ENCODE data around the gene CNKSR3. TPM values are rescaled to one million over a fixed set of nuclear protein-coding genes. Genes with fewer than 3 reads are reported as not detected.

Gene CNKSR3
- total RNA-seq, 1 donor, result 4.7 TPM

DNA sequence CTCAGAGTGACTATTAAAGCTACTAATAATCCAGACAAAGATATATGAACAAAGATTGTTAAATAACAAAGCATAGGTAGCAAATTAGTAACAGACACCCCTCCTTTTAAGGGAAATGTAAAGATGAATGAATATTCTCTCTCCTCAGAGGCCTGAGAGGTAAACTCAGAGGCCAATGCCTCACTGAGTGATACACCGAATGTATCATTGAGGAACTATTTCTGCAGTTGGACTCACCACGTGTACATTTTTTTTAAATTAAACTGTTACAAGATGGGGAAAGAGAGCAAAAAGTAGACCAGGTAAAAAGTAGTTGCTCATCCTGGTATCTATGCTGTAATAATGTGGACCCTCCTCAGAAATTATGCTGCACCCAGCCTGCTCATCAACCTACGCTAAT is 81.6 kb downstream of the CNKSR3 start:
- TF ChIP-seq CTCF (IDR thresholded peaks at IDR 0.05; ENCODE audit: insufficient read depth, low read depth, low read length), result no peak
- no peak for DNase-seq (ENCODE audit: low read depth)
- H3K4me3 ChIP-seq (ENCODE audit: low read depth, low read length), result no peak overlapping the region

GRCh38 chr6:154427446-154427845 is 83.0 kb downstream of the CNKSR3 start:
- no peak for TF ChIP-seq CTCF (IDR thresholded peaks at IDR 0.05; ENCODE audit: insufficient read depth, low read depth, low read length)
- DNase-seq (ENCODE audit: low read depth), result no peak
- no peak overlapping the region for H3K4me3 ChIP-seq (ENCODE audit: low read depth, low read length)

DNA sequence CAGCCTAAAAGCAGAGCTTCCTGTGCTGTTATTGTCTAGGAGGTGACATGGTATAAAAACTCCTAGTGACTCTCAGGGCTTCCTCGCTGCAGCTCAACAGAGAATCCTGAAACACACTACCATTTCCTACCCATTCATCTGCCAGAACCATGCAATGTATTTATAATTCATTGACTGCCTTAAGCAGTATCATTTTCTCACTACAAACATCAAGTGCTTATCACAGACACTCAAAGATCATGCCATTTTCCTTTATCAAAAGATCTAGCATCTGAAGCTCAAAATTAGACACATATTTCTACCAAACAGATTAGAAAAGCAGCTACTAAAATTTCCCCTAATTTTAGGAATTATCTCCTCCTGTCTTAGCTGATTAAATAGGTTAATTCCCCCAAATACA is 83.5 kb downstream of the CNKSR3 start:
- no peak overlapping the region for H3K4me3 ChIP-seq (ENCODE audit: low read depth, low read length)
- TF ChIP-seq CTCF (IDR thresholded peaks at IDR 0.05; ENCODE audit: insufficient read depth, low read depth, low read length), result no peak
- no peak for DNase-seq (ENCODE audit: low read depth)

DNA sequence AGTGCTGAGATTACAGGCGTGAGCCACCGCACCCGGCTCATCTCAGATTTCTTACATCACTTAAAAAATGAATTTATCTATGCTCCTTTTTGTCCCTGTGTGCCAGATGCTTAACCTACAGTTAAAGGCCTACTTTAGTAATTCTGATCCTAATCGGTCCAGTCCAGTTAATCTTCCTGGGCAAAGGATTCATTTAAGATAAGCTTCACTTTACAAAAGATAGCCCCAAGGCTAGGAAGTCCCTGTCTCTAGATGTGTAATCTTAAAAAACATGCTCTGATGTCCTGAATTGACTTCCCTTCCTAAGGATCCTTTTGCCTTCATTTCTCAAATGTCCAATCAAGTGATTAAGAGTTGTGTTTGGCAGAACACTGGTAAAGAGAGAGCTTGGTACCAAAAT is 85.5 kb downstream of the CNKSR3 start:
- no peak for DNase-seq (ENCODE audit: low read depth)
- no peak for TF ChIP-seq CTCF (IDR thresholded peaks at IDR 0.05; ENCODE audit: insufficient read depth, low read depth, low read length)
- H3K4me3 ChIP-seq (ENCODE audit: low read depth, low read length), result no peak overlapping the region

GRCh38 chr6:154414021-154414813 is 96.3 kb downstream of the CNKSR3 start:
- H3K4me3 ChIP-seq (ENCODE audit: low read depth, low read length), result no peak overlapping the region
- TF ChIP-seq CTCF (IDR thresholded peaks at IDR 0.05; ENCODE audit: insufficient read depth, low read depth, low read length), result no peak
- DNase-seq (ENCODE audit: low read depth), result peak; percentile 44

DNA sequence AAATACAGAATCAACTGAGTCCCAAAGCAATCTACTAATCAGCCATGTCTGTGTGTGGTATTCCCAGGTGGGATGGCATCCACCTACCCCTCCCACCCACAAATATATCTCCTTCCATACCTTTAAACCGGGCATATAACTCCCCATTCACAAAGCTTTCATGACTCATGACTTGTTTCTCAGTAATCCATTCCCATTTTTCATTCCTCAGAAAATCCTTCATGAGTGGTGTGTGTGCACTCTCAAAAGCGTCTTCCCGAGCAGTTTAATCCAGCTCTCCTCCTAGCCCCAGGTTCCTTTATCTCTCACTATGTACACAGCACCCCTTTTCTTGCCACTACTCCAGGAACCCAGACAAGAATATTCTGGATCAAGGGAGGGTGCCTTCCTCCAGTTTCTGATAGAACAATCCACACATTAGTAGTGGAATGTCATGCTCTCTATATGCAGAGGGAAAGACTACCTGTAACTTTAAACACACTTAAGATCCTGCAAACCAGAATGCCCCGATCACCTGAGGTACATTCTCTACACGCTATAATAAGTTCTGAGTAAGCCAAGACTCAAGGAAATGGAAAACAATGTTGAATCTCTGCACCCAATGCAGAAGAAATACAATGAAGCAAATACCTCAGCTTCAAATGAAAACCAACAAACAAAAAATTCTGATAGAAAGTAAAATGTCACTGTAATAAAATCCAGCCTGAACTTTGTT is 98.2 kb downstream of the CNKSR3 start:
- DNase-seq (ENCODE audit: low read depth), result no peak
- no peak overlapping the region for H3K4me3 ChIP-seq (ENCODE audit: low read depth, low read length)
- no peak for TF ChIP-seq CTCF (IDR thresholded peaks at IDR 0.05; ENCODE audit: insufficient read depth, low read depth, low read length)

Measured in fibroblast of villous mesenchyme (primary cell).